C4-2B (cell line): ENCODE results near the gene AMHR2.

Experiments used
- H3K27ac ChIP-seq: fragments of 450-650 bp; 2 replicates; pipeline ENCODE4 v1.5.1; 2017
- ZFX ChIP-seq: fragments of 450-650 bp; IDR thresholded peaks from 2 replicates; pipeline ENCODE4 v1.6.1; 2017
- TF ChIP-seq, protein P1 (sequence below): fragments of 450-650 bp; conservative IDR thresholded peaks from 2 replicates; pipeline ENCODE4 v1.5.1; 2017; ENCODE audit warnings: mild to moderate bottlenecking

The AMHR2 gene

GRCh38 chr12:53474077-53474476, 50.4 kb downstream of the AMHR2 start:
- TF ChIP-seq ZFX, result no peak
- TF ChIP-seq, protein P1, sequence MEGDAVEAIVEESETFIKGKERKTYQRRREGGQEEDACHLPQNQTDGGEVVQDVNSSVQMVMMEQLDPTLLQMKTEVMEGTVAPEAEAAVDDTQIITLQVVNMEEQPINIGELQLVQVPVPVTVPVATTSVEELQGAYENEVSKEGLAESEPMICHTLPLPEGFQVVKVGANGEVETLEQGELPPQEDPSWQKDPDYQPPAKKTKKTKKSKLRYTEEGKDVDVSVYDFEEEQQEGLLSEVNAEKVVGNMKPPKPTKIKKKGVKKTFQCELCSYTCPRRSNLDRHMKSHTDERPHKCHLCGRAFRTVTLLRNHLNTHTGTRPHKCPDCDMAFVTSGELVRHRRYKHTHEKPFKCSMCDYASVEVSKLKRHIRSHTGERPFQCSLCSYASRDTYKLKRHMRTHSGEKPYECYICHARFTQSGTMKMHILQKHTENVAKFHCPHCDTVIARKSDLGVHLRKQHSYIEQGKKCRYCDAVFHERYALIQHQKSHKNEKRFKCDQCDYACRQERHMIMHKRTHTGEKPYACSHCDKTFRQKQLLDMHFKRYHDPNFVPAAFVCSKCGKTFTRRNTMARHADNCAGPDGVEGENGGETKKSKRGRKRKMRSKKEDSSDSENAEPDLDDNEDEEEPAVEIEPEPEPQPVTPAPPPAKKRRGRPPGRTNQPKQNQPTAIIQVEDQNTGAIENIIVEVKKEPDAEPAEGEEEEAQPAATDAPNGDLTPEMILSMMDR, result no peak
- H3K27ac ChIP-seq, result no peak overlapping the region

- TF ChIP-seq, protein P1, result no peak
- TF ChIP-seq ZFX, result no peak
- H3K27ac ChIP-seq, result no peak overlapping the region
Observed at GRCh38 chr12:53474819-53475218, 51.2 kb downstream of the AMHR2 start.

GRCh38 chr12:53476769-53477209, 53.1 kb downstream of the AMHR2 start:
- no peak for TF ChIP-seq ZFX
- TF ChIP-seq, protein P1, result no peak; the same call in 1 of the 2 replicates
- no peak overlapping the region for H3K27ac ChIP-seq

DNA sequence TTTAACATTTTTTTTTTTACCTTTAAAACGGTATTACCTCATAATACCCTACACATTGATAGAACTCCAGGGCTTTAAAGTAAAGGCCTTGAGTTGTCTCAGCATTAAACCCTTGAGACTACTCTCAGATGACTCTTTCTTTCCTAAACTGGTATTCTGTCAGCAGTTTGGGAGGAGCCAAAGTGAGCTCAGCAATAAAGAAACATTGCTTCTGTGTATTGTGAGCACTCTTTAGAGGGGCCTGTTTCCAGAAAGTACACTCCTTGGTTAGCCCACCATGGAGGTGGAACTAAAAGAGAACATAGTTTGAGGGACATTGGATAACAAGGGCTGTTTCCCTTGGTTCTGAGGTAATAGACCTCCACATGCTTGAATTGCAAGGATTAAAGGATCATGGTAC, 55.2 kb downstream of the AMHR2 start:
- TF ChIP-seq ZFX, result no peak
- TF ChIP-seq, protein P1, result no peak
- H3K27ac ChIP-seq, result no peak overlapping the region

DNA sequence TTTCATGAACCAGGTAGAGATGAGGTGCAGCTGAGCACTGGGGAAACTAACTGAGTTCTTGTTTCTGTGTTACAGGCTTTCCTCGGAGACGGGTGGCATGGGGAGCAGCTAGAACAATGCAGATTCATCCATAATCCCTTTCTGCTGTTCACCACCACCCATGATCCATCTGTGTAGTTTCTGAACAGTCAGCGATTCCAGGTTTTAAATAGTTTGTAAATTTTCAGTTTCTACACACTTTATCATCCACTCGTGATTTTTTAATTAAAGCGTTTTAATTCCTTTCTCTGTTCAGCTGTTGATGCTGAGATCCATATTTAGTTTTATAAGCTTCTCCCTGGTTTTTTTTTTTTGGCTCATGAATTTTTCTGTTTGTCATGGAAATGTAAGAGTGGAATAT, 55.7 kb downstream of the AMHR2 start:
- H3K27ac ChIP-seq, result no peak overlapping the region

GRCh38 chr12:53480491-53481442, 57.1 kb downstream of the AMHR2 start:
- no peak for TF ChIP-seq ZFX
- TF ChIP-seq, protein P1, result no peak

More for the DNA sequence above, 55.7 kb downstream of the AMHR2 start:
- no peak for TF ChIP-seq ZFX

More at GRCh38 chr12:53480491-53481442, 57.1 kb downstream of the AMHR2 start:
- no peak overlapping the region for H3K27ac ChIP-seq
